Tibial artery (tissue), 4 donors: ENCODE data around the gene MITF.

Source experiments
- DNase-seq, 2 donors: peaks; one replicate each; pipeline ENCODE4 v3.0.0-alpha.2; 2019
- H3K27ac ChIP-seq, 2 donors: fragments of 200-600 bp; sonication (generic) in 1 of 2; 1 replicate in 1 of 2; 2 replicates in 1 of 2; pipeline ENCODE4 v1.5.1; 2018 to 2019; ENCODE audit warnings: mild to moderate bottlenecking in 1 of 2
- H3K27me3 ChIP-seq, 2 donors: fragments of 200-600 bp; sonication (generic) in 1 of 2; one replicate each; pipeline versions ENCODE4 v1.5.1 to v1.6.0; 2016 to 2019
- H3K36me3 ChIP-seq, 3 donors: fragments of 200-600 bp; sonication (generic) in 2 of 3; one replicate each; pipeline ENCODE4 v1.5.1; 2016 to 2019; ENCODE audit warnings: mild to moderate bottlenecking in 2 of 3
- H3K4me1 ChIP-seq, 4 donors: fragments of 200-600 bp; sonication (generic) in 2 of 4; 1 replicate in 3 of 4; 2 replicates in 1 of 4; pipeline ENCODE4 v1.5.1; 2016 to 2019
- H3K4me3 ChIP-seq, 2 donors: fragments of 200-600 bp; sonication (generic) in 1 of 2; 1 replicate in 1 of 2; 2 replicates in 1 of 2; pipeline ENCODE4 v1.5.1; 2018 to 2019; ENCODE audit warnings: mild to moderate bottlenecking in 2 of 2
- H3K9me3 ChIP-seq, 3 donors: fragments of 200-600 bp; sonication (generic) in 1 of 3; one replicate each; pipeline ENCODE4 v1.5.1; 2016 to 2019
- intact Hi-C: fragments of 100-400 bp; cut with DNase I; formaldehyde crosslinking; loops from one replicate; pipeline ENCODE4 v1.15.0; 2023; ENCODE audit warnings: low total_unique reads
- TF ChIP-seq, protein P1 (sequence below), 2 experiments: fragments of 200-600 bp in 1 of 2; fragments of 450-650 bp in 1 of 2; IDR thresholded peaks; one replicate each; pipeline ENCODE4 v1.5.1; 2017 to 2019; ENCODE audit warnings: antibody characterized with exemption in 2 of 2, mild to moderate bottlenecking in 1 of 2, moderate library complexity in 1 of 2

Gene MITF

DNA sequence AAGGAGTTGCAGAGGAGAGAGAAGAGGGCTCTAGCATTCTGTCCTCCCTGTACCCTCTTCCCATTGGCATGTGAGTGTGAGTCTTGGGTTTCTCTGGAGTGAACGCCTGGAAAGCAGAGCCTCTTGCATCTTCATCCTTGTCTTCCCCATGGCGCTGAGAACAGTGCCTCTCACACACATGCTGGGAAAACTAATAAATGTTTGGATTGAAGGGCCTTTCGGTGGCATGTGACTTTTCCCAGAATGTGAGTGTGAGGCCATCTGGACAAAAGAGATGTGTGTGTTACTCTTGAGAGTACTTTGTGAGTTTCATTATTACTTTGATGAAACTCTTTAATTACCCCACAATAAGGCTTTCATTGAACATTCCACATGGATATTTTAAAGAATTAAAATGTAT, 122.3 kb downstream of the MITF start:
- Histone ChIP-seq H3K9me3 (no peaks in the 10 kb centered on the region), H3K27me3 (no peaks in the 10 kb centered on the region), H3K4me1 (peaks cover 0 to 28% (median 6%) of the 10 kb centered on the region in 4 donors), H3K27ac (no peak overlapping the region), H3K36me3 (no peaks in the 10 kb centered on the region), H3K4me3 (no peak overlapping the region)
- DNase-seq = no peak
- TF ChIP-seq, protein P1, sequence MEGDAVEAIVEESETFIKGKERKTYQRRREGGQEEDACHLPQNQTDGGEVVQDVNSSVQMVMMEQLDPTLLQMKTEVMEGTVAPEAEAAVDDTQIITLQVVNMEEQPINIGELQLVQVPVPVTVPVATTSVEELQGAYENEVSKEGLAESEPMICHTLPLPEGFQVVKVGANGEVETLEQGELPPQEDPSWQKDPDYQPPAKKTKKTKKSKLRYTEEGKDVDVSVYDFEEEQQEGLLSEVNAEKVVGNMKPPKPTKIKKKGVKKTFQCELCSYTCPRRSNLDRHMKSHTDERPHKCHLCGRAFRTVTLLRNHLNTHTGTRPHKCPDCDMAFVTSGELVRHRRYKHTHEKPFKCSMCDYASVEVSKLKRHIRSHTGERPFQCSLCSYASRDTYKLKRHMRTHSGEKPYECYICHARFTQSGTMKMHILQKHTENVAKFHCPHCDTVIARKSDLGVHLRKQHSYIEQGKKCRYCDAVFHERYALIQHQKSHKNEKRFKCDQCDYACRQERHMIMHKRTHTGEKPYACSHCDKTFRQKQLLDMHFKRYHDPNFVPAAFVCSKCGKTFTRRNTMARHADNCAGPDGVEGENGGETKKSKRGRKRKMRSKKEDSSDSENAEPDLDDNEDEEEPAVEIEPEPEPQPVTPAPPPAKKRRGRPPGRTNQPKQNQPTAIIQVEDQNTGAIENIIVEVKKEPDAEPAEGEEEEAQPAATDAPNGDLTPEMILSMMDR (IDR thresholded peaks at IDR 0.05) = no peak
- intact Hi-C loops = no loop called here

DNA sequence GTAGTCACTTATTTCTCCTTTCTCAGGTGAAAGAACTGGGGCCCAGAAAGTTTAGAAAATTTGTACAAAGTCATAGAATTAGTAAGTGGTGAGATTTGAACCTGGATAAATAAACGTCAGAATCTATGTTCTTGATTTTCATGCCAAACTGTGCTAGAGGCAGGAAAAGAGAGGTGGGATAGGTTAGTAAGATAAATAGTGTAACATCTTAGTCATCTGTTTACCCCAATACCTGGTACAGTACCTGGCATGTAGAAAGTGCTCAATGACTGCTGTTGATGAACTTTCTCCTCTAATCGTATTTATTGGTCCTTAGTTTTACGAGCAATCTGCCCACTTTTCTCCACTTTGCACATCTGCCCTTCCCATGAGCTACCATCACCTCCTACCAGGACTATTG, 124.9 kb downstream of the MITF start:
- intact Hi-C loops = no loop called here
- TF ChIP-seq, protein P1 (IDR thresholded peaks at IDR 0.05) = no peak
- H3K36me3 ChIP-seq = no peaks in the 10 kb centered on the region

DNA sequence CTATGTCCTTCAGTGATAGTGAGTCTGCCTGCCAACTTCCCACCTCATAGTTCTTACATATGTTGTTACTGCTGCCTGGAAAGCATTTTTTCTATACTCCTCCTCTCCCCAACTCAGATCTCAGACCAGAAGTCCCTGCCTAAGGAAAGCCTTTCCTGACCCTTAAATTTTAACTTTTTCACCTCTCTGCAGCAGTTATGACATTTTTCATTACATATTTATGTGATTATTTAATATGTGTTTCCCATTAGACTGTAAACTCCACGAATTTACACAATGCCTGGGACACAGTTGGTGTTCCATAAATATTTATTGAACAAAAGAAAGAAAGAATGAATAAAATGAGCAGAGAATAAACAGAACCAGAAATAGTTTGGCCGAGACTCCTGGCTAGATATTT, 125.5 kb downstream of the MITF start:
- Histone ChIP-seq H3K9me3 (no peaks in the 10 kb centered on the region), H3K27me3 (no peaks in the 10 kb centered on the region), H3K4me3 (no peak overlapping the region), H3K4me1 (peaks cover 0 to 27% (median 4%) of the 10 kb centered on the region in 4 donors), H3K36me3 (no peaks in the 10 kb centered on the region), H3K27ac (no peak overlapping the region)
- DNase-seq = no peak
- TF ChIP-seq, protein P1 (IDR thresholded peaks at IDR 0.05) = no peak
- intact Hi-C loops = no loop called here

More for the DNA sequence above, 124.9 kb downstream of the MITF start:
- no peak for DNase-seq
- Histone ChIP-seq H3K4me3 (no peak overlapping the region), H3K27ac (no peak overlapping the region), H3K4me1 (peaks cover 0 to 27% (median 4%) of the 10 kb centered on the region in 4 donors), H3K27me3 (no peaks in the 10 kb centered on the region), H3K9me3 (no peaks in the 10 kb centered on the region)

DNA sequence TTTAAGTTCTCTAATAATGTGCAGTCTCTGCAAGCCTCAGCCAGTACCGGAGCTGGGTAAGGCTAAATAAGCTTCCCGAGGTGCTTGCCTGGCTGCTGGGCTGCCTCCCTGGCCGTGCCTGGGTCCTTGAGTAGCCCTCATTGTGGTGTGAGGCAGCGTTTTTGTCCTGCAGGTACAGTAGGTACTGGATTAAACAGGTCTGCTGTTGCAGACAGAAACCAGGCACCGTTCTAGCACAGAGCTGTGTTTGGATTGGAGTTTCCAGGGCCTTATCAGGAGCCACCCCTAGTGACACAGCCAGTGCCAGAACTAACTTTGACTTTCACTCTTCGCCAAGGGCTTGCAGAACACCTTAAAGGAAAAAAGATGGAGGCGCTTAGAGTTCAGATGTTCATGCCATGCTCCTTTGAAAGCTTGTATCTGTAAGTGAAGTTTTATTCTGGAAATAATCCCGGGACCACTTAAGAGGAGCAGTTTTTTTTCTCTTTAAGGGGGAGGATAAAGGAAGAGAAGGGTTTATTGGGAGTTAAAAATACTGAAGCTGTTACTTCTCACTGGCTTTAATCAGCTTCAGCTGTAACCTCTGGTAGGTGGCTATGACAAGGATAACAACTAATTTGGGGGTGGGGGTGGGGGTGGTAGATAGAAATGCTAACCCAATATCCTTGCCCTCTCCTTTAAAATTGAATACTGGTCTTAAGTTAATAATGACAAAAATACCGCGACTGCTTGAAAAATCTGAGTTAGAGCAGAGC, 126.8 kb downstream of the MITF start:
- intact Hi-C loops = no loop called here
- Histone ChIP-seq H3K4me3 (peak overlapping the region; percentile 30 to 37), H3K4me1 (peaks cover 0 to 27% (median 4%) of the 10 kb centered on the region in 4 donors), H3K27me3 (no peaks in the 10 kb centered on the region), H3K27ac (no peak overlapping the region), H3K9me3 (no peaks in the 10 kb centered on the region), H3K36me3 (no peaks in the 10 kb centered on the region)
- TF ChIP-seq, protein P1 (IDR thresholded peaks at IDR 0.05) = no peak
- DNase-seq = peak in 1 of 2 donors; percentile 66

DNA sequence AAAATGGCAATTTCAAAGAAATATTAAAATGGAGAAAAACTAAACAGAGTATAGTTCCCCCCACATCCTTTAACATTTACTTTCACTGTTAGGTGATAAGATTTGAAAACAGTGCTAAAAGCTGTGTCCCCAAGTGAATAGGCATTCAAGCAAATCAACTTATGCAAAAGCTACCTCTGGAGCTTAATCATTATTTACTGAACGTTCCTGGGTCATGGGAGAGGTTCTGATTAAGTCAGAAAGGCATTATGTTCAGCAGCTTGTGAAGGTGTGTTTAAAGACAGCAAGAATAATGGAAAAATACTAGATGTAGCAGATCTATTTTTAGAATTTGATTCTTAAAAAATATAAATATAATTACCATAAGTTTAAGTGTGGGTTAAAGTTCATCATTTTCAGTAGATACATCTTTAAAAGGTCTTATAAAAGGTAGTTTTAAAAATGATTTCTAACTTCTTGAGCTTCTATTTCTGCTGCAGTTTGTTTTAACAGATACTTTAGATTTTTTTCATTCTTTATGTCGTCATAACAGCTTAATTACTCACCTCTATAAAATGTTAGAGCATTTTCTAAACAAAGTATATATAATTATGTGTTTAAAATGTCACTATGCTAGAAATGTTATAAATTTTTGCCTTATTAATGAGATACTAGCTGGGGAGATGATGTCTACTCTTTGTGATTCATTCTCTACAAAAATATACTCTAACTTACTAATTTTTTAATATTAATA, 127.9 kb downstream of the MITF start:
- no peak for DNase-seq
- Histone ChIP-seq H3K9me3 (no peaks in the 10 kb centered on the region), H3K27me3 (no peaks in the 10 kb centered on the region), H3K4me3 (no peak overlapping the region), H3K4me1 (peaks cover 0 to 33% (median 4%) of the 10 kb centered on the region in 4 donors), H3K36me3 (no peaks in the 10 kb centered on the region), H3K27ac (no peak overlapping the region)
- intact Hi-C loops = no loop called here
- TF ChIP-seq, protein P1 (IDR thresholded peaks at IDR 0.05) = no peak
